Measurements from ENCODE around the gene PTPN12. TPM values are rescaled to one million over a fixed set of nuclear protein-coding genes. Genes with fewer than 3 reads are reported as not detected.
"Not testable (repeated sequence)": the region's sequence is repeated elsewhere in the genome, so short reads cannot be mapped to it uniquely, and the experiment has no call there.

Gene PTPN12
- total and polyA plus RNA-seq, 2 donors (not counting 1 experiment from before 2014, with no cell fraction given), result 18.0 to 78.8 TPM

- H3K27ac Mint-ChIP-seq, result no peak overlapping the region
- H3K27me3 ChIP-seq (replicated peaks in 1 of 4; ENCODE audit: control extremely low read depth in 1 of 4, control insufficient read depth in 3 of 4, insufficient read depth in 4 of 4, low read length in 3 of 4), result no peaks in the 10 kb centered on the region
- POLR2A ChIA-PET, result no interaction called here
- no peaks in the 10 kb centered on the region for H3K27me3 Mint-ChIP-seq
- DNase-seq, result no peak
- no peak overlapping the region for H3K4me3 Mint-ChIP-seq
- H3K4me1 ChIP-seq (ENCODE audit: control insufficient read depth in 2 of 2, insufficient read depth in 2 of 2, low read length in 2 of 2), result no peaks in the 10 kb centered on the region
- WGBS (ENCODE audit: insufficient coverage), result no CpG with 5 or more reads among the region's 1 CpG
- no peaks in the 10 kb centered on the region for H3K36me3 ChIP-seq (replicated peaks in 1 of 2; ENCODE audit: control extremely low read depth in 1 of 2, control insufficient read depth in 1 of 2, extremely low read depth in 1 of 2, insufficient read depth in 2 of 2, low read length in 1 of 2)
- intact Hi-C loops (cut with micrococcal nuclease), result no loop called here
- H3K9ac ChIP-seq (ENCODE audit: low read length), result no peak overlapping the region
- CTCF ChIA-PET, result no interaction called here
- H2AFZ ChIP-seq (ENCODE audit: insufficient read depth, low read depth, low read length, poor library complexity, severe bottlenecking), result no peak overlapping the region
- no peaks in the 10 kb centered on the region for H3K9me3 Mint-ChIP-seq (ENCODE audit: insufficient read depth)
- H3K27ac ChIP-seq (ENCODE audit: low read length in 2 of 2), result no peak overlapping the region
- no peak for ATAC-seq (ENCODE audit: low read depth)
- H3K9me3 ChIP-seq (ENCODE audit: control extremely low read depth in 1 of 3, control insufficient read depth in 2 of 3, insufficient read depth in 1 of 3, low read length in 2 of 3), result no peaks in the 10 kb centered on the region
- H3K79me2 ChIP-seq (ENCODE audit: control insufficient read depth, insufficient read depth, low read length), result no peaks in the 10 kb centered on the region
- no peaks in the 10 kb centered on the region for H4K20me1 ChIP-seq (ENCODE audit: control insufficient read depth, insufficient read depth, low read length, poor library complexity, severe bottlenecking)
- no peaks in the 10 kb centered on the region for H3K4me1 Mint-ChIP-seq
- no peak for TF ChIP-seq EZH2 (IDR thresholded peaks at IDR 0.05; ENCODE audit: borderline replicate concordance, insufficient read depth, low read depth, low read length, poor library complexity, severe bottlenecking)
- no peak for TF ChIP-seq CTCF (IDR thresholded peaks at IDR 0.05)
- no peak overlapping the region for H3K4me3 ChIP-seq (ENCODE audit: control extremely low read depth in 1 of 5, extremely low read depth in 1 of 5, insufficient read depth in 1 of 5, low read depth in 2 of 5, low read length in 4 of 5)
- no peak overlapping the region for H3K4me2 ChIP-seq (replicated peaks; ENCODE audit: low read depth, low read length, poor library complexity, severe bottlenecking)
Observed at GRCh38 chr7:77506899-77507298, 30.2 kb upstream of the PTPN12 start.

- H3K27me3 ChIP-seq (replicated peaks in 1 of 4; ENCODE audit: control extremely low read depth in 1 of 4, control insufficient read depth in 3 of 4, insufficient read depth in 4 of 4, low read length in 3 of 4); H3K4me3 Mint-ChIP-seq; POLR2A ChIA-PET; H3K4me2 ChIP-seq (replicated peaks; ENCODE audit: low read depth, low read length, poor library complexity, severe bottlenecking); H3K4me1 ChIP-seq (ENCODE audit: control insufficient read depth in 2 of 2, insufficient read depth in 2 of 2, low read length in 2 of 2); DNase-seq; H4K20me1 ChIP-seq (ENCODE audit: control insufficient read depth, insufficient read depth, low read length, poor library complexity, severe bottlenecking); H3K27me3 Mint-ChIP-seq; H3K27ac ChIP-seq (ENCODE audit: low read length in 2 of 2); H3K4me1 Mint-ChIP-seq; H3K27ac Mint-ChIP-seq; H3K36me3 ChIP-seq (replicated peaks in 1 of 2; ENCODE audit: control extremely low read depth in 1 of 2, control insufficient read depth in 1 of 2, extremely low read depth in 1 of 2, insufficient read depth in 2 of 2, low read length in 1 of 2); ATAC-seq (ENCODE audit: low read depth); H3K9me3 Mint-ChIP-seq (ENCODE audit: insufficient read depth); intact Hi-C loops (cut with micrococcal nuclease); H3K9me3 ChIP-seq (ENCODE audit: control extremely low read depth in 1 of 3, control insufficient read depth in 2 of 3, insufficient read depth in 1 of 3, low read length in 2 of 3); H2AFZ ChIP-seq (ENCODE audit: insufficient read depth, low read depth, low read length, poor library complexity, severe bottlenecking); H3K9ac ChIP-seq (ENCODE audit: low read length); H3K4me3 ChIP-seq (ENCODE audit: control extremely low read depth in 1 of 5, extremely low read depth in 1 of 5, insufficient read depth in 1 of 5, low read depth in 2 of 5, low read length in 4 of 5); H3K79me2 ChIP-seq (ENCODE audit: control insufficient read depth, insufficient read depth, low read length): not testable (repeated sequence)
- CTCF ChIA-PET, result interaction anchor here (0.8 to 1.5 kb wide), 2 partner anchors 10 to 184 kb away, joined by 3 read pairs; no protein-coding TSS in a partner anchor
- WGBS (ENCODE audit: insufficient coverage), result no CpG with 5 or more reads among the region's 5 CpGs
Observed at GRCh38 chr7:77513002-77513670, 24.0 kb upstream of the PTPN12 start.

Measured in B cell (primary cell).